A549 (cell line): ENCODE data around the gene CNNM3. TPM values are rescaled to one million over a fixed set of nuclear protein-coding genes. Genes with fewer than 3 reads are reported as not detected.

Experiments
- ATAC-seq, 2 experiments: fragments of 200-7000 bp in 1 of 2; fragments of >200 bp in 1 of 2; cut with Nextera tagmentation in 1 of 2; cut with Tn5 transposase in 1 of 2; 3 replicates each; pipeline versions ENCODE4 v1.8.0 to v1.9.1; 2018 to 2020; ENCODE audit warnings: mild to moderate bottlenecking in 1 of 2, moderate library complexity in 1 of 2
- CTCF ChIA-PET: fragments of 300-600 bp; sonication (Branson Sonifier 250); formaldehyde crosslinking; extraction: SDS; loops from one replicate; lab custom pipeline; 2021; ENCODE audit warnings: antibody characterized with exemption, inconsistent platforms; lab: Yijun Ruan, JAX
- POLR2A ChIA-PET: fragments of 350-600 bp; formaldehyde crosslinking; extraction: SDS; loops from one replicate; lab custom pipeline; 2021; ENCODE audit warnings: antibody characterized with exemption, inconsistent platforms; lab: Yijun Ruan, JAX
- DNase-seq, 2 experiments: peaks; one replicate each; pipeline versions ENCODE4 v3.0.0 to v3.0.0-alpha.2; 2011 to 2016; ENCODE audit warnings: low read depth in 1 of 2, low spot score in 1 of 2
- FAIRE-seq: peaks from 2 replicates; lab custom pipeline; 2011; peaks lifted over from hg19 to GRCh38; lab: Jason Lieb, UNC
- H3K27ac ChIP-seq, 2 experiments: fragments of >200 bp; sonication (Bioruptor Twin); formaldehyde crosslinking; 3 replicates each; pipeline ENCODE4 v1.5.1; 2016 to 2017
- H3K4me1 ChIP-seq: fragments of >200 bp; sonication (Bioruptor Twin); formaldehyde crosslinking; 3 replicates; pipeline ENCODE4 v1.6.1; 2016
- H3K4me2 ChIP-seq: fragments of >200 bp; sonication (Bioruptor Twin); formaldehyde crosslinking; 3 replicates; pipeline ENCODE4 v1.6.1; 2016
- H3K4me3 ChIP-seq: fragments of >200 bp; sonication (Bioruptor Twin); formaldehyde crosslinking; 3 replicates; pipeline ENCODE4 v1.5.1; 2016
- H3K9me3 ChIP-seq: fragments of >200 bp; sonication (Bioruptor Twin); formaldehyde crosslinking; 3 replicates; pipeline ENCODE4 v1.6.1; 2016
- BCL3 ChIP-seq: fragments of >200 bp; sonication (Bioruptor Twin); formaldehyde crosslinking; IDR thresholded peaks from 3 replicates; pipeline ENCODE4 v1.6.1; 2016
- CBX8 ChIP-seq: fragments of 200-600 bp; sonication (generic); IDR thresholded peaks from 2 replicates; pipeline ENCODE4 v1.6.1; 2016
- CHD4 ChIP-seq: fragments of 200-600 bp; sonication (generic); IDR thresholded peaks from 2 replicates; pipeline ENCODE4 v1.6.1; 2016; ENCODE audit warnings: antibody characterized with exemption, mild to moderate bottlenecking, borderline replicate concordance
- CTCF ChIP-seq: fragments of >200 bp; sonication (Bioruptor Twin); formaldehyde crosslinking; IDR thresholded peaks from 3 replicates; pipeline ENCODE4 v1.5.1; 2016
- ELK1 ChIP-seq: fragments of 150-350 bp; IDR thresholded peaks from 2 replicates; pipeline ENCODE4 v1.6.1; 2014; ENCODE audit warnings: low read depth, mild to moderate bottlenecking, low read length
- ESRRA ChIP-seq: fragments of 150-350 bp; IDR thresholded peaks from 2 replicates; pipeline ENCODE4 v1.6.1; 2014; ENCODE audit warnings: mild to moderate bottlenecking, low read length, borderline replicate concordance
- FOSB ChIP-seq: fragments of 250-450 bp; sonication (Bioruptor Pico); IDR thresholded peaks from 2 replicates; pipeline ENCODE4 v1.5.0; 2020; ENCODE audit warnings: mild to moderate bottlenecking, moderate library complexity
- FOXS1 ChIP-seq: fragments of 250-450 bp; sonication (Bioruptor Pico); IDR thresholded peaks from 2 replicates; pipeline ENCODE4 v1.5.0; 2020; ENCODE audit warnings: mild to moderate bottlenecking, moderate library complexity
- GATA3 ChIP-seq: IDR thresholded peaks from 2 replicates; pipeline ENCODE4 v1.6.1; 2012; ENCODE audit warnings: borderline replicate concordance
- HEYL ChIP-seq: fragments of 250-450 bp; sonication (Bioruptor Pico); IDR thresholded peaks from 2 replicates; pipeline ENCODE4 v1.8.0; 2021; ENCODE audit warnings: mild to moderate bottlenecking, moderate library complexity
- JUN ChIP-seq, 2 experiments: fragments of >200 bp; sonication (Bioruptor Twin); formaldehyde crosslinking; IDR thresholded peaks; 2 replicates in 1 of 2; 3 replicates in 1 of 2; pipeline ENCODE4 v1.6.1; 2016 to 2017
- JUNB ChIP-seq: fragments of >200 bp; sonication (Bioruptor Twin); formaldehyde crosslinking; IDR thresholded peaks from 2 replicates; pipeline ENCODE4 v1.6.1; 2016
- KDM1A ChIP-seq: fragments of 200-600 bp; sonication (generic); IDR thresholded peaks from 2 replicates; pipeline ENCODE4 v1.6.1; 2016; ENCODE audit warnings: low read depth, mild to moderate bottlenecking
- MAFK ChIP-seq: fragments of 450-650 bp; IDR thresholded peaks from 2 replicates; pipeline ENCODE4 v1.6.1; 2014; ENCODE audit not compliant: partially characterized antibody
- NPAS2 ChIP-seq: fragments of 250-450 bp; sonication (Bioruptor Pico); IDR thresholded peaks from 2 replicates; pipeline ENCODE4 v1.8.0; 2022; ENCODE audit warnings: mild to moderate bottlenecking, moderate library complexity, borderline replicate concordance
- PBX3 ChIP-seq: IDR thresholded peaks from 2 replicates; pipeline ENCODE4 v1.6.1; 2012
- RAD21 ChIP-seq, 2 experiments: fragments of >200 bp in 1 of 2; sonication (Bioruptor Twin) in 1 of 2; formaldehyde crosslinking in 1 of 2; IDR thresholded peaks in 1 of 2; conservative IDR thresholded peaks in 1 of 2; 2 replicates in 1 of 2; 3 replicates in 1 of 2; pipeline ENCODE4 v1.6.1; 2012 to 2018; ENCODE audit warnings: inconsistent platforms in 1 of 2
- RCOR1 ChIP-seq: fragments of 150-350 bp; IDR thresholded peaks from 2 replicates; pipeline ENCODE4 v1.6.1; 2014; ENCODE audit warnings: antibody characterized with exemption, low read length, low read depth
- REST ChIP-seq: fragments of 200-600 bp; sonication (generic); IDR thresholded peaks from 2 replicates; pipeline ENCODE4 v1.6.1; 2016; ENCODE audit warnings: antibody characterized with exemption, mild to moderate bottlenecking, moderate library complexity
- SREBF2 ChIP-seq: fragments of 450-650 bp; IDR thresholded peaks from 2 replicates; pipeline ENCODE4 v1.6.1; 2014; ENCODE audit warnings: mild to moderate bottlenecking, moderate library complexity
- TP53 ChIP-seq: fragments of 250-450 bp; sonication (Bioruptor Pico); IDR thresholded peaks from 2 replicates; pipeline ENCODE4 v1.5.0; 2021; ENCODE audit warnings: mild to moderate bottlenecking, moderate library complexity
- ZNF302 ChIP-seq: fragments of 250-450 bp; sonication (Bioruptor Pico); IDR thresholded peaks from 2 replicates; pipeline ENCODE4 v1.9.0; 2021; ENCODE audit warnings: inconsistent platforms, mild to moderate bottlenecking, moderate library complexity
- WGBS: methylation state at CpG from one replicate; pipeline ENCODE4 v1.1.6; 2017; ENCODE audit errors: missing lambda C conversion rate; 5-methylcytosine and 5-hydroxymethylcytosine counted together
- polyA plus RNA-seq, 4 experiments: library from polyadenylated mRNA; depleted of rRNA in 3 of 4; stranded (reverse); fragments of >200 nt; fragmentation: RNase III in 1 of 4; extraction: RNeasy Plus Mini Kit Qiagen cat#74134 plus additional on column Dnase treatment in 1 of 4; gene quantifications; 2 replicates in 3 of 4; 3 replicates in 1 of 4; pipeline ENCODE4 v1.2.3, GENCODE V29; 2011 to 2017

The CNNM3 gene
- polyA plus RNA-seq, 2 of the 4 experiments (the other 2 are of a cell fraction), result 11.8 to 14.1 TPM

- DNase-seq (no peak), ATAC-seq (no peak), FAIRE-seq (no peak)
- POLR2A ChIA-PET, result no interaction called here
- no peak for TF ChIP-seq JUNB
- TF ChIP-seq MAFK, result no peak
- TF ChIP-seq CHD4, result no peak
- no peak for TF ChIP-seq REST
- TF ChIP-seq PBX3, result no peak
- no peak for TF ChIP-seq CBX8
- no peak for TF ChIP-seq TP53 (CRISPR knock-in tag)
- no peak for TF ChIP-seq RCOR1
- TF ChIP-seq JUN (IDR thresholded peaks at IDR 0.05), result no peak
- peaks cover 7% of the 10 kb centered on the region; the same call in 1 of the 3 replicates for H3K4me1 ChIP-seq
- H3K9me3 ChIP-seq, result no peaks in the 10 kb centered on the region
- WGBS, result 84% methylated on average over 7 of the region's 7 CpGs
- CTCF ChIA-PET, result interaction anchor here (0.6 to 2.1 kb wide), 11 partner anchors 10 to 253 kb away, joined by 3 to 9 read pairs (median 5); partner anchors contain the start of genes ANKRD39 and CNNM4
- no peak overlapping the region for H3K4me3 ChIP-seq
- no peak overlapping the region for H3K27ac ChIP-seq
- no peak overlapping the region for H3K4me2 ChIP-seq
These were observed 13.3 kb upstream of the CNNM3 start for GRCh38 chr2:96802721-96803120.

- H3K9me3 ChIP-seq, result no peaks in the 10 kb centered on the region
- H3K4me2 ChIP-seq, result no peak overlapping the region
- no peak overlapping the region for H3K27ac ChIP-seq
- H3K4me3 ChIP-seq, result no peak overlapping the region
- FAIRE-seq (no peak), DNase-seq (no peak), ATAC-seq (no peak)
- CTCF ChIA-PET, result interaction anchor here (2.2 kb wide), 1 partner anchor 255 kb away, joined by 6 read pairs; no protein-coding TSS in a partner anchor
- POLR2A ChIA-PET, result interaction anchor here (0.6 kb wide), 1 partner anchor 19 kb away, joined by 4 read pairs; no protein-coding TSS in a partner anchor
- peaks cover 7% of the 10 kb centered on the region; the same call in 1 of the 3 replicates for H3K4me1 ChIP-seq
- no peak for TF ChIP-seq CTCF
- no peak for TF ChIP-seq NPAS2 (CRISPR knock-in tag)
- TF ChIP-seq REST, result no peak
- TF ChIP-seq HEYL (CRISPR knock-in tag), result no peak
- no peak for TF ChIP-seq BCL3
- TF ChIP-seq GATA3, result no peak
- TF ChIP-seq ESRRA, result no peak
- no peak for TF ChIP-seq PBX3
- no peak for TF ChIP-seq FOSB (CRISPR knock-in tag)
- TF ChIP-seq ZNF302, result no peak
- TF ChIP-seq KDM1A, result no peak
- TF ChIP-seq ELK1, result no peak
- no peak for TF ChIP-seq TP53 (CRISPR knock-in tag)
- TF ChIP-seq SREBF2, result no peak
- no peak for TF ChIP-seq RAD21 (conservative IDR thresholded peaks at IDR 0.05 in 1 of 2, IDR thresholded peaks at IDR 0.05 in 1 of 2)
- no peak for TF ChIP-seq JUN (IDR thresholded peaks at IDR 0.05)
- TF ChIP-seq FOXS1 (CRISPR knock-in tag), result no peak
These were observed 11.1 kb upstream of the CNNM3 start for GRCh38 chr2:96804986-96805385.
